Kidney (tissue), 14 donors: ENCODE data around the gene FBXO5. TPM values are rescaled to one million over a fixed set of nuclear protein-coding genes. Genes with fewer than 3 reads are reported as not detected.
"Not testable (repeated sequence)": the region's sequence is repeated elsewhere in the genome, so short reads cannot be mapped to it uniquely, and the experiment has no call there.

Experiments used
- DNase-seq, 5 donors: peaks; one replicate each; pipeline ENCODE4 v3.0.0-alpha.2; 2013 to 2020
- FAIRE-seq: peaks from 2 replicates; lab custom pipeline; 2012; peaks lifted over from hg19 to GRCh38; lab: Jason Lieb, UNC
- H3K27ac ChIP-seq, 2 donors: one replicate each; pipeline ENCODE4 v1.7.0; 2013; ENCODE audit warnings: low read depth in 2 of 2, low read length in 2 of 2, inconsistent platforms in 1 of 2
- H3K27me3 ChIP-seq: one replicate; pipeline ENCODE4 v1.7.1; 2013; ENCODE audit warnings: low read length, inconsistent platforms; ENCODE audit not compliant: control insufficient read depth, insufficient read depth
- H3K36me3 ChIP-seq, 3 donors: one replicate each; pipeline versions ENCODE4 v1.7.0 to v1.7.1; 2013; ENCODE audit warnings: low read length in 3 of 3, control low read depth in 1 of 3, inconsistent platforms in 1 of 3; ENCODE audit not compliant: insufficient read depth in 3 of 3, control insufficient read depth in 2 of 3
- H3K4me1 ChIP-seq, 3 donors: one replicate each; pipeline versions ENCODE4 v1.7.0 to v1.7.1; 2013; ENCODE audit warnings: low read length in 3 of 3, inconsistent platforms in 1 of 3, low read depth in 1 of 3; ENCODE audit not compliant: control insufficient read depth in 2 of 3, insufficient read depth in 2 of 3
- H3K4me3 ChIP-seq, 3 donors: one replicate each; pipeline versions ENCODE4 v1.7.0 to v1.8.1; 2013; ENCODE audit warnings: low read length in 3 of 3, control low read depth in 1 of 3, inconsistent platforms in 1 of 3
- H3K9ac ChIP-seq, 3 donors: one replicate each; pipeline versions ENCODE4 v1.7.0 to v1.7.1; 2013; ENCODE audit warnings: low read length in 3 of 3, control low read depth in 1 of 3, inconsistent platforms in 1 of 3
- H3K9me3 ChIP-seq, 3 donors: one replicate each; pipeline versions ENCODE4 v1.7.0 to v1.7.1; 2013; ENCODE audit warnings: low read length in 3 of 3, control low read depth in 1 of 3, inconsistent platforms in 1 of 3; ENCODE audit not compliant: control insufficient read depth in 2 of 3, insufficient read depth in 1 of 3
- intact Hi-C: fragments of 100-400 bp; cut with DNase I; formaldehyde crosslinking; loops from one replicate; pipeline ENCODE4 v1.11.1; 2022
- polyA plus RNA-seq: library from polyadenylated mRNA; stranded (reverse); fragments of 350-450 nt; fragmentation: Illumina TruSeq; extraction: RNeasy Lipid Tissue Mini Kit (QIAGEN cat#74804); gene quantifications from one replicate; pipeline ENCODE4 v1.2.3, GENCODE V29; 2014; ENCODE audit warnings: low read depth, low replicate concordance; ENCODE audit not compliant: insufficient read depth
- total RNA-seq: library from RNA; stranded (reverse); fragmentation: NEBNext Ultra II Directional; extraction: Animal tissue kit (Norgen Biotek cat#: 25700); gene quantifications from one replicate; pipeline ENCODE4 v1.2.1, GENCODE V29; 2021
- TF ChIP-seq, protein P1 (sequence below): IDR thresholded peaks from 3 replicates; pipeline ENCODE4 v1.5.1; 2012; ENCODE audit warnings: mild to moderate bottlenecking, moderate library complexity, borderline replicate concordance; ENCODE audit not compliant: insufficient read depth; ENCODE audit errors: extremely low read depth
- donor health status: control.
- donor health status: control.
- donor health status: control.
- donor health status: control.
- donor health status: control.
- donor health status: DM: yes; HTN: yes; CAD: no.
- donor health status: Normal renal cell carcinoma (clear cell type).

Gene FBXO5
- total and polyA plus RNA-seq, 2 donors from 2014 or later, result 1.8 to 4.5 TPM

DNA sequence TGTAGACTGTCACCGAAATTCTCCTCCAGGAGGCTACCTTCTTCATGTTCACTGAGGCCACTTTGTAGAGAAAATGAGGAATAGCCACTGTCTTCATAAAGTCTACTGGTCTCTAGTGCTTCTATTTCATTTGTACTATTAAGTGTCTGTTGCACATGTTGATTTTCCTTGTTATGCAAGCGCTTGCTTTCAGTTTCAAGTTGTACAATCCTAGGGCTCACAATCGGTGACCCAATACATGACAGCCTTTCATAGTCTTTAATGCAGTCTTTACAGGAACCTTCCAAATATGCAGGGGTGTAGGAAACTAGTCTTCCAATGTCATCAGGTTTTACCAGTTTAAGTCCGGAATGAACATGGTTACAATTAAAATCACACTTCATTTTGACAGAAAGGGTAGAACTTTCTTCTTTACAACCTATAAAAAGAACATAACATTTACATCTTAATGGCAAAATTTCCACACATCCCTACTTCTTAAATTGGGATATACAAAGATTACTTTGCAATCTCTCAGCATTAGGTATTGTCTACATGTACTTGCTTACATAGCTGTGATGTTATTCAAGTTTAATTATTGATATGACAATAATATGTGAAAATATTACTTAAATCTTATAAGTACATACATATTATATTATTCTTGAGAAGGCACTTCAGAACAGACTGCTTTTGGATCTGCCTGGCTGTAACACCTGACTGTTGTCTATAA is 7.5 kb downstream of the FBXO5 start:
- intact Hi-C loops, result no loop called here
- Histone ChIP-seq H3K4me3 (no peak overlapping the region), H3K27me3 (no peaks in the 10 kb centered on the region), H3K36me3 (peaks cover 0 to 16% (median 2%) of the 10 kb centered on the region in 3 donors), H3K4me1 (no peaks in the 10 kb centered on the region), H3K27ac (no peak overlapping the region), H3K9ac (no peak overlapping the region), H3K9me3 (no peaks in the 10 kb centered on the region)
- no peak for FAIRE-seq
- DNase-seq, result no peak
- TF ChIP-seq, protein P1, sequence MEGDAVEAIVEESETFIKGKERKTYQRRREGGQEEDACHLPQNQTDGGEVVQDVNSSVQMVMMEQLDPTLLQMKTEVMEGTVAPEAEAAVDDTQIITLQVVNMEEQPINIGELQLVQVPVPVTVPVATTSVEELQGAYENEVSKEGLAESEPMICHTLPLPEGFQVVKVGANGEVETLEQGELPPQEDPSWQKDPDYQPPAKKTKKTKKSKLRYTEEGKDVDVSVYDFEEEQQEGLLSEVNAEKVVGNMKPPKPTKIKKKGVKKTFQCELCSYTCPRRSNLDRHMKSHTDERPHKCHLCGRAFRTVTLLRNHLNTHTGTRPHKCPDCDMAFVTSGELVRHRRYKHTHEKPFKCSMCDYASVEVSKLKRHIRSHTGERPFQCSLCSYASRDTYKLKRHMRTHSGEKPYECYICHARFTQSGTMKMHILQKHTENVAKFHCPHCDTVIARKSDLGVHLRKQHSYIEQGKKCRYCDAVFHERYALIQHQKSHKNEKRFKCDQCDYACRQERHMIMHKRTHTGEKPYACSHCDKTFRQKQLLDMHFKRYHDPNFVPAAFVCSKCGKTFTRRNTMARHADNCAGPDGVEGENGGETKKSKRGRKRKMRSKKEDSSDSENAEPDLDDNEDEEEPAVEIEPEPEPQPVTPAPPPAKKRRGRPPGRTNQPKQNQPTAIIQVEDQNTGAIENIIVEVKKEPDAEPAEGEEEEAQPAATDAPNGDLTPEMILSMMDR, result no peak

- FAIRE-seq, result no peak
- Histone ChIP-seq H3K4me3 (no peak overlapping the region), H3K27ac (no peak overlapping the region), H3K9ac (no peak overlapping the region), H3K36me3 (peaks cover 0 to 16% (median 2%) of the 10 kb centered on the region in 3 donors), H3K9me3 (no peaks in the 10 kb centered on the region), H3K27me3 (no peaks in the 10 kb centered on the region), H3K4me1 (no peaks in the 10 kb centered on the region)
- TF ChIP-seq, protein P1, result no peak
- intact Hi-C loops, result no loop called here
- DNase-seq, result no peak
Observed at GRCh38 chr6:152973916-152974315, 8.9 kb downstream of the FBXO5 start.

GRCh38 chr6:152969688-152970418 is 13.0 kb downstream of the FBXO5 start:
- no peak for DNase-seq
- FAIRE-seq, result no peak
- intact Hi-C loops, result no loop called here
- Histone ChIP-seq H3K4me1 (no peaks in the 10 kb centered on the region), H3K27ac (no peak overlapping the region), H3K4me3 (no peak overlapping the region), H3K36me3 (peaks cover 0 to 13% (median 2%) of the 10 kb centered on the region in 3 donors), H3K9ac (no peak overlapping the region), H3K27me3 (no peaks in the 10 kb centered on the region), H3K9me3 (no peaks in the 10 kb centered on the region)
- TF ChIP-seq, protein P1, result no peak

DNA sequence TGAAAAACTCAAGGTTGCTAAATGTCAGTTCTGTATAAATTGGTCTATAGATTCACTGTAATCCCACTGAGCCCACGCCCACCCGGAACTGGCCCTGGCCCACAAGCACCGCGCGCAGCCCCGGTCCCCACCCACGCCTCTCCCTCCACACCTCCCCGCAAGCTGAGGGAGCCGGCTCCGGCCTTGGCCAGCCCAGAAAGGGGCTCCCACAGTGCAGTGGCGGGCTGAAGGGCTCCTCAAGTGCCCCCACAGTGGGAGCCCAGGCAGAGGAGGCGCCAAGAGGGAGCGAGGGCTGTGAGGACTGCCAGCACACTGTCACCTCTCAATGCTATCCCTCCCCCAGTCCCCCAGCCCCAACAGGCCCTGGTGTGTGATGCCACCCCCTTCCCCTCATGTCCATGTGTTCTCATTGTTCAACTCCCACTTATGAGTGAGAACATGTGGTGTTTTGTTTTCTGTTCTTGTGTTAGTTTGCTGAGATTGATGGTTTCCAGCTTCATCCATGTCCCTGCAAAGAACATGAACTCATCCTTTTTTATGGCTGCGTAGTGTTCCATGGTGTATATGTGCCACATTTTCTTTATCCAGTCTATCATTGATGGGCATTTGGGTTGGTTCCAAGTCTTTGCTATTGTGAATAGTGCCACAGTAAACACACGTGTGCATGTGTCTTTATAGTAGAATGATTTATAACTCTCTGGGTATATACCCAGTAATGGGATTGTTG is 16.5 kb downstream of the FBXO5 start:
- intact Hi-C loops, H3K27ac ChIP-seq, H3K9ac ChIP-seq, H3K4me3 ChIP-seq, H3K4me1 ChIP-seq, FAIRE-seq, H3K27me3 ChIP-seq, H3K36me3 ChIP-seq, DNase-seq, H3K9me3 ChIP-seq: not testable (repeated sequence)
